Spinal cord (tissue), 10 donors: ENCODE results near the gene ABCC9. TPM values are rescaled to one million over a fixed set of nuclear protein-coding genes. Genes with fewer than 3 reads are reported as not detected.

Experiments used
- DNase-seq, 6 donors: peaks; one replicate each; pipeline versions ENCODE4 v3.0.0 to v3.0.0-alpha.2; 2013 to 2015; ENCODE audit warnings: low spot score in 6 of 6, low read depth in 4 of 6
- H3K27ac ChIP-seq: one replicate; pipeline ENCODE4 v1.5.1; 2013; ENCODE audit warnings: low read depth, low read length, control low read depth
- H3K27me3 ChIP-seq: one replicate; pipeline ENCODE4 v1.6.1; 2013; ENCODE audit warnings: low read length; ENCODE audit not compliant: control insufficient read depth, insufficient read depth
- H3K36me3 ChIP-seq: one replicate; pipeline ENCODE4 v1.6.1; 2013; ENCODE audit warnings: low read length; ENCODE audit not compliant: control insufficient read depth, insufficient read depth
- H3K4me1 ChIP-seq: one replicate; pipeline ENCODE4 v1.6.1; 2013; ENCODE audit warnings: low read length; ENCODE audit not compliant: control insufficient read depth, insufficient read depth
- H3K4me3 ChIP-seq: one replicate; pipeline ENCODE4 v1.5.1; 2013; ENCODE audit warnings: low read depth, low read length, control low read depth
- H3K9me3 ChIP-seq: one replicate; pipeline ENCODE4 v1.6.1; 2013; ENCODE audit warnings: low read length; ENCODE audit not compliant: control insufficient read depth, insufficient read depth
- WGBS: methylation state at CpG from one replicate; pipeline ENCODE4 v1.1.5; 2013; ENCODE audit warnings: missing lambda C conversion rate; ENCODE audit not compliant: insufficient coverage; 5-methylcytosine and 5-hydroxymethylcytosine counted together
- polyA plus RNA-seq, 2 donors: library from polyadenylated mRNA; unstranded; fragments of 120-200 nt; gene quantifications; one replicate each; pipeline ENCODE4 v1.2.1, GENCODE V29; 2013; ENCODE audit not compliant: insufficient read length in 2 of 2
- total RNA-seq, 2 donors: library from RNA; depleted of rRNA in 1 of 2; stranded (reverse); fragments of 120-200 nt in 1 of 2; fragments of >200 nt in 1 of 2; gene quantifications; one replicate each; pipeline versions ENCODE4 v1.2.3 to v1.2.4, GENCODE V29; 2013 to 2014
- donor health status: healthy.

ABCC9 gene
- total and polyA plus RNA-seq, 4 donors, result 10.2 to 41.8 (median 22.8) TPM

DNA sequence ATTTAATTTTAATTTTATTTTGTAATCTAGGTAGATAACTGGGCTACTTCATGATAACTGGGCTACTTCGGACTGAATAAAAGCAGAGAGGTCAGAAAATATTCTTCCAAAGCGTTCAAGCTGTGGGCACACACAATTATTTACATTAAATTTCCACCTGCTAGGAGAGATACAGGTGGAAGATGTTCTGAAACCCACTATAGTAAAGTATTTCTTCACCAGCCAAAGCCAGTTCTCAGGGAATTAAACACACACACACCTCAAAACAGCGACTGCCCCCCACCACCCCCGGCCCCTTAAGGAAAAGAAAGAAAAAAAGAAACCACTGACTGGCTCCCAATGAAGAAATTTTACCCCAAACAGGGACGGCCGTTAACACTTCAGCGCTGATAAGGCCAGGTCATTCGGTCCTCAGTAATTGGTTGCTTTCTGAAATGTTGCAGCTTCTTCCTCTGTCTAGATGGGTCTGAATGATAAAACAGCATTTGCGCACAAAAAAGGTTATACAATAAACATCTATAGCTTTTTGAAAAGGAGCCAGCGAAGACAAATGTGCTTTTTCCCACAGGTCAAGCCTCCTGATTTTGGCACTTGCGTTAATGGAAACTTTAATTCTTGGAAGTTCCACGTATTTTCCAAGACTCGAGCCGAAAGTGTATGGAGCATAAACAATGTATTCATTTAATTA lies 165.9 kb downstream of the ABCC9 start:
- Histone ChIP-seq H3K27me3 (peaks cover 23% of the 10 kb centered on the region), H3K36me3 (no peaks in the 10 kb centered on the region), H3K9me3 (no peaks in the 10 kb centered on the region), H3K4me3 (peak overlapping the region; percentile 49), H3K27ac (peak overlapping the region; percentile 88), H3K4me1 (peaks cover 11% of the 10 kb centered on the region)
- WGBS, result 7% methylated on average over 3 of the region's 14 CpGs
- peak in 2 of 6 donors; percentile 14 to 22 for DNase-seq

DNA sequence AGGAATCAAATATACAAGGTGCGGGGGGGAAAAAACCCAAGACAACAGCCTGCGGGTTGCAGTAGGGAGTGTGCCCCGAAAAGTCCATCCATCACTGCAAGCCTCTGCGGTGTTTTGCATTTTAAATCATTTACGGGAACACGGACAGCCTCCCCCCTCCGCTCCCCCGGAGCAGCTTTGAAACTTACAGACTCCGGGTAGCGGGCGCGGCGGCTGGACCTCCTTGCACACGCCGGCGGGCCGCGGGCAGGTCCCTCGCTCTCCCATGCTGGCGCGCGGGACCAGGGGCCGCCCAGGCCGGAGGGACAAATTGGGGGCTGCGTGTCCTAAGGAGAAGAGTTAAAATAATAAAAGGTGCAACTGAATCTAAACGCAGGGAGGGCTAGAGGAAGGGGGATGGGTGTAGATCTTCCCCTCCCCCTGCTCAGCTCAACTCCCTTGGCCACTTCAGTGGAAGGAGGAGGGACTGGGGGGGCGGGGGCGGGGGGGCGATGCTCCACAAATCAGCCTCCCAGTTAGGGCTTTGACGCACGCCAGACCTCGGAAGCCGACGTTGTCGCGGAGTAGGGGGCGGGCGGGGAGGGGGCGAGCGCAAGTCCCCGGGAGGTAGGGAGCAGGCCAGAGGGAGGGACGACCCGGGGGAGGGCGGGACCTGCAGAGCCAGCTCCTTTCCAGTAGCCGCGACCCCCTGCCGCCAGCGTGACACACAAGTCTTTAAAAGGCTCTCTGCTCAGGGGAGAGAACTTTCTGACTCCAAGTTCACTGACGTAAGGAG lies 166.7 kb downstream of the ABCC9 start, which contains the start of gene KCNJ8:
Gene KCNJ8, minus strand, starts transcription at position 349 of the 775 bp plus-strand sequence. CDS start 1,090 bp downstream, outside the sequence.
- Histone ChIP-seq H3K9me3 (no peaks in the 10 kb centered on the region), H3K36me3 (no peaks in the 10 kb centered on the region), H3K27ac (peak within 1 kb of the TSS; percentile 88), H3K4me1 (peaks cover 11% of the 10 kb centered on the region), H3K4me3 (peak within 1 kb of the TSS; percentile 49), H3K27me3 (peaks cover 23% of the 10 kb centered on the region)
- WGBS, result 0% methylated on average over 41 of the region's 49 CpGs
- DNase-seq, result peak in 4 of 6 donors; percentile 40 to 81 (median 67)

DNA sequence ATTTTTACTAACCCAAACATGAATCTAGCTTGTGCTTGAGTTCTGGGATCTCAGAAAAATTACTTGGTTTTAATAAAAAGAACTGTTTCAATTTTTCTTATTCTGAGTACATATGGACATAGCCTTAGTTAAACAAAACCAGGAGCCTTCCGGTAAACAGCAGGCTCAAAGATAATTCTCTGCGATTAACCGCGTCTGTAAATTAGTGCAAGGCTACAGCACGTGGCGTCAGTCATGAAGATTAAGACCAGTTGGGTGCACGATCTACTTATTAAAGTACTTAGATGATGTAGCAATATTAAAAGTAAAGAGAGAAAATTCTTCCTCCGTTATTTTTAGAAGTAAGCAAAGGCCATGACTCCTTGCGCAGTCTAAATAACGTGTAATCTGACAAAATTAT lies 167.4 kb downstream of the ABCC9 start:
- no peaks in the 10 kb centered on the region for H3K36me3 ChIP-seq
- no CpG with 5 or more reads among the region's 10 CpGs for WGBS
- peaks cover 23% of the 10 kb centered on the region for H3K27me3 ChIP-seq
- no peaks in the 10 kb centered on the region for H3K9me3 ChIP-seq
- peak overlapping the region; percentile 80 for H3K27ac ChIP-seq
- peaks cover 11% of the 10 kb centered on the region for H3K4me1 ChIP-seq
- DNase-seq, result peak in 2 of 6 donors; percentile 29 to 50
- peak overlapping the region; percentile 49 for H3K4me3 ChIP-seq

DNA sequence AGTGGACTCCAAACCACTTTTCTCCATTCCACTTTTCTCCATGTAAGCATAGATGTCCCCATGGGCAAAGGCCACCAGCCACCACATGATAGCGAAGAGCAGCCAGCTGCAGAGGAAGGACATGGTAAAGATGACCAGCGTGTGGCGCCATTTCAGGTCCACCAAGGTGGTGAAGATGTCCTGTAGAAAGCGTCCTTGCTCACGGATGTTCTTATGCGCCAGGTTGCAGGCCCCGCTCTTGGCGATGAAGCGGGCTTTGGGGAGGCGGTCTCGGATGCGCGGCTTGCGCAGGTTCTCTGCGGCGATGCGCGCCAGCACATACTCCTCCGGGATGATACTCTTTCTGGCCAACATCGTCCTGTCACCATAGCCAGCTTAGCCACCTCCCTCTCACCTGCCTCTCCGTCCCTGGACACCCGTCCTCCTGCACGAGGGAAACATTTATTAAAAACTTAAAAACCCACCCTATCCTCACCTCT lies 167.9 kb downstream of the ABCC9 start:
- WGBS, result 7% methylated on average over 21 of the region's 23 CpGs
- Histone ChIP-seq H3K4me1 (peaks cover 11% of the 10 kb centered on the region), H3K27ac (peak overlapping the region; percentile 80), H3K36me3 (no peaks in the 10 kb centered on the region), H3K9me3 (no peaks in the 10 kb centered on the region), H3K27me3 (peaks cover 23% of the 10 kb centered on the region), H3K4me3 (peak overlapping the region; percentile 49)
- DNase-seq, result peak in 2 of 6 donors; percentile 51 to 64

DNA sequence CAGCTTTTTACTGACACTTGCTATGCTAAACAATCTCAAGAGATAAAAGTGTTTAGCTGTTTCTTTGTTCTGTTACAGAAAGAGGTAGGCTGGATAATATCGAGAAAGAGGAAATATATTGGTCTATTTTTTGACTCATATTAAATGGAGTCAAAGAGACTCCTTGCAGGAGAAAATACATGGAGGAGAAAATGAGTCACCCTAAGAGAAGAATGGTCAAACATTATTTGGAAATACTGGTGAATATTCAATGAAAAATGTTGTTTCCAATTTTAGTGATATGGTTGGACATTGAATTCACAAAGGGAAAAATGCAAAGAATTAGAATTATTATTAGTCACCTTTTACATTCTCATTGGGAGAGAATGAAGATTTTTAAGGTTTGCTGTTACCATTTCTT lies 169.9 kb downstream of the ABCC9 start:
- Histone ChIP-seq H3K4me3 (no peak overlapping the region), H3K27me3 (peaks cover 23% of the 10 kb centered on the region), H3K27ac (no peak overlapping the region), H3K4me1 (peaks cover 11% of the 10 kb centered on the region), H3K9me3 (no peaks in the 10 kb centered on the region), H3K36me3 (no peaks in the 10 kb centered on the region)
- DNase-seq, result no peak
- no CpG with 5 or more reads among the region's 1 CpG for WGBS

DNA sequence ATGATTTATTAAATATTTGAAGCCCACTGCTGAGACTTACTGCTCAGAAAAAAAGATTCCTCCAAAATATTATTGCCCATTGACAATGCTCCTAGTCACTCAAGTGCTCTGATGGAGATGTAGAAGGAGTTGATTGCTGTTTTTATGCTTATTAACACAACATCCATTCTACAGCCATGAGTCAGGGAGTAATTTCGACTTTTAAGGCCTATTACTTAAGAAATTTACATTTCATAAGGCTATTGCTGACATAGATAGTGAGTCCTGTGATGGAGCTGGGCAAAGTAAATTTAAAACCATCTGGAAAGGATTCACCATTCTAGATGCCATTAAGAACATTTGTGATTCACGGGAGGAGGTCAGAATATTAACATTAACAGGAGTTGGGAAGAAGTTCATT lies 171.9 kb downstream of the ABCC9 start:
- Histone ChIP-seq H3K27me3 (peaks cover 12% of the 10 kb centered on the region), H3K4me3 (no peak overlapping the region), H3K27ac (no peak overlapping the region), H3K9me3 (no peaks in the 10 kb centered on the region), H3K4me1 (peaks cover 5% of the 10 kb centered on the region), H3K36me3 (no peaks in the 10 kb centered on the region)
- no peak for DNase-seq
- 100% methylated on average over 1 of the region's 2 CpGs for WGBS

DNA sequence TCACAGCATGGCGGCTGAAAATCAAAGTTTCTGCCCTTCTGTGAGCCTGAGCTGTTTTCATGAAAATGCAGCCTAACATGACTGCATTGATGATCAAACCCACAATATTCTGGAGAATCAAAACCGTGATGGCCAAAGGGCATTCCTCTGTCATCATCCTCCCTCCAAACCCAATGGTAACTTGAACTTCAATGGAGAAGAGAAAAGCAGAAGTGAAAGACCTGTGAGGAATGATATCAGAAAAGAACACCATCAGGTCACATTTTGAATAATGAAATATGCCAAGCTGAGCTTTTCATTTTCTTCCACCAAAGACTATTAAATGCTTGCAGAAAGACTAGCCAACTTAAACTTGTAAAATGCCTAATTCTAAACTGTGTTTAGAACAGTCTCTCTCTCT lies 174.8 kb downstream of the ABCC9 start:
- no peak for DNase-seq
- H3K4me3 ChIP-seq, result no peak overlapping the region
- H3K9me3 ChIP-seq, result no peaks in the 10 kb centered on the region
- H3K27me3 ChIP-seq, result no peaks in the 10 kb centered on the region
- H3K36me3 ChIP-seq, result no peaks in the 10 kb centered on the region
- H3K4me1 ChIP-seq, result no peaks in the 10 kb centered on the region
- 100% methylated on average over 1 of the region's 2 CpGs for WGBS
- H3K27ac ChIP-seq, result no peak overlapping the region

DNA sequence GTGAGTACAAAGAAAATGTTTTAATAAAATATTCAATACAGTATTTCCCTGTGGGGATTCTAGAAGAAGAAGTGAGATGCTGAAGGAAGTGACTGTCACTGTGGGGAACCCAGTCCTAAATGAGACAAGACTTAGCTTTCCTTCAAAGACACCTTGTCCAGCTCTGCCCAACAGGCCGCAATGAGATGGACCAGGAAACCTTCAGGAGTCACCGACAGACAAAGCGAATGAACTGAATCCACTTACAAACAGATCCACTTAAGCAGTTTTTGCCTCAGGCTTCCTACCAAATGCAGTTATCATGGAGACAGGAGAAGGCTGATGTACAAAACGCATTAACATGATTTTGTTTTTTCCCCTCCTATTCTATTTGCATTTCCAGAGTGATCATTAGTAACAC lies 176.3 kb downstream of the ABCC9 start:
- H3K4me1 ChIP-seq, result no peaks in the 10 kb centered on the region
- no peak overlapping the region for H3K4me3 ChIP-seq
- WGBS, result 100% methylated on average over 1 of the region's 4 CpGs
- no peaks in the 10 kb centered on the region for H3K36me3 ChIP-seq
- H3K27ac ChIP-seq, result no peak overlapping the region
- no peak for DNase-seq
- H3K27me3 ChIP-seq, result no peaks in the 10 kb centered on the region
- H3K9me3 ChIP-seq, result no peaks in the 10 kb centered on the region

DNA sequence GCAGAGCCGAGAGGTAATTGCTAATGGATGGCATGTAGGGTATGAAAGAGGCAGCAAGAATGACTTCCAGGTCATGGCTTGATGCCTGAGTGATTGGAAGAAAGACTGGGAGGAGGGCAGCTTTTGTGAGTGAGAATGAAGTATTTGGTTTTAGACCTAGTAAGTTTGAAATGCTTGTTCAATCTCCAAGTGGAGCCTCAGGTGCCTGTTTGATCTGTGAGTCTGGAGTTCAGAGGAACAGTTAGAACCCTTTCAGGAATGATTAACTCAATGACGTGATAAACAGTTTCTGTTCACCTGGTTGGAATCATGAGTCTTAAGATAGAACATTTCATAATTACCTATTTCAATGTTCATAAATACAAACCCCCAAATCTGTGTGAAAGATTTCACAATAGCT lies 177.2 kb downstream of the ABCC9 start:
- no peak for DNase-seq
- H3K27me3 ChIP-seq, result no peaks in the 10 kb centered on the region

More for the DNA sequence above, 177.2 kb downstream of the ABCC9 start:
- 76% methylated on average over 1 of the region's 2 CpGs for WGBS
- Histone ChIP-seq H3K27ac (no peak overlapping the region), H3K36me3 (no peaks in the 10 kb centered on the region), H3K4me1 (no peaks in the 10 kb centered on the region), H3K9me3 (no peaks in the 10 kb centered on the region), H3K4me3 (no peak overlapping the region)
